HG02973 (cell line): ENCODE data around the gene ADAMTS17.

Source experiments
- ATAC-seq: cut with Tn5 transposase; IDR thresholded peaks from one replicate; pipeline ENCODE4 v1.9.1; 2021; ENCODE audit warnings: moderate library complexity; ENCODE audit not compliant: unreplicated experiment

Gene ADAMTS17

DNA sequence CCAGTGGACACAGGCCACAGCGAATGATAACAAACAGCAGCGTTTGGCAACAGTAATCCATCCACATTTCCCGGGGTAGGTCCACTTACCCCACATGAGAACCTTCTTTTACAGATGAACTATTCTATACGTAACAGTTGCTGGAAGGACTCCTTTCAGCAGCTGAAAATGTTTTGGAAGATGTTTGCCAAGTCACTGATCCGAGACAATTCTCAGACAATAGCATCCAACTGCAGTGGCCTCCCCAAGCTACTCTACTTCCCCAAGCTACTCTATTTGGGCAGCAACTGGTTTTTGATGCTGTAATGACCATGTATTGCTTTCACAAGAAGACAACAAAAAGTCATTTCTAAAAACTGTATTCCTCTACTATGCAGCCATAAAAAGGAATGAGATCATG lies 87.5 kb downstream of the ADAMTS17 start:
- ATAC-seq = no peak

DNA sequence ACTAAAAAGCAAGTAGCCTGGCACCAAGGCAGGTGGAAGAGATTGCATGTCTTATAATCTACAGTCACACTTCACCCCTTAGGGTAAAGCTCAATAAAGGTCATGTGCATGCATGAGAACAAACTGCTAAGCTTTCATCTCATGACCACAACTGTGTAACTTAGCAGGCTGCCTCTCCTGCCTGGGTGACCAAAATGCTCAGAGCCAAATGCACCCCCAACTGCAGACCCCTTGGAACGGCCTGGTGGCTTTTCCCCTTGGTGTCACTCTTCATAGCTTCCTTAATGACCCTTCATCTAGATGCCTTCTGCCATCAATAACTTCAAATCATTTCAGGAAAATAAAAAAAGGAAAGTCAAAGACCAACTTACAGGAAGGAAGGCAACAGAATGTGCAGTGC lies 88.1 kb downstream of the ADAMTS17 start:
- ATAC-seq = no peak

DNA sequence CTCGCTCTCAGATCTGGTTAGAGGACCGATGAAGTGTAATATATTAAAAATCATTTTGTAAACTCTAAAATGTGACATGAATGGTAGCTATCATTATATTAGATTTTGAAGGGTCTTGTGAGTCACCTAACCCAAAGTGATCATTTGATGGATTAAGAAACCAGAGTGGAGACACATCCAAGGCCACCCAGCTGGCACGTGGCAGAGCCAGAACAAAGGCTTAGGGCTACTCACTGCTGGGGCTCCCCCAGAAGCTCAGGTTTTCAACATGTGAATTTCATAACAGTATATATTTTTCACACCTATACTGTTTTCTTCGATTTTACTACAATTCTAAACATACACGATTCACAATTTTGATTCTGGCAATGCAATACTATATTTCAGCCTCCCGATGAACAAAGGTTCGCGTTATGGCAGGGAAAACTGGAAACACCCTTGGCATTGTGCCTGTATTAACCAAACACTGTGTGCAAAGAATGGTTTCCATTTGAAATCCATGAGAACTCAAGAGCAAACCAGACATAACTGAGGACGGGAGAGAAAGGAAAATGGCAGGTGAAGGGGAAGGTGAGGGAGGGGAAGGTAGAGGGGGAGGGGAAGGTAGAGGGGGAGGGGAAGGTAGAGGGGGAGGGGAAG lies 88.9 kb downstream of the ADAMTS17 start:
- no peak for ATAC-seq

DNA sequence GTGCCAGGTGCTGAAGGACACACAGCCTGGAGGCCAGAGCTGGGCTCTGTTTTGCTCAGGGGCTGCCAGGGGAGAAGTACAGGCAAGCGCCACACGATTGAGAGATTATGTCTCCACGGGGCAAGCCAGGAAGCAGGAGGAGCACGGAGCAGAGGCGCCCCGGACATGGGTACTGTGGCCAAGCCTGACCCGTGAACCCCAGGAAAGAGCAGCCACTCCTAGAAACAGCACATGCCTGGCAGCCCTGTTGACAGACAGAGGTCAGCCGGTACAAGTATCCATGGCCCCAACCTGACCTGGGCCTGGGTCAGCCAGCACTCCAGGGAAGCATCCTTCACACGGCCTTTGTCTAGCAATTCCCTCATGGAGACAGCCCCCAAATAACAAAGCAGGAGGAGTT lies 89.4 kb downstream of the ADAMTS17 start:
- no peak for ATAC-seq

DNA sequence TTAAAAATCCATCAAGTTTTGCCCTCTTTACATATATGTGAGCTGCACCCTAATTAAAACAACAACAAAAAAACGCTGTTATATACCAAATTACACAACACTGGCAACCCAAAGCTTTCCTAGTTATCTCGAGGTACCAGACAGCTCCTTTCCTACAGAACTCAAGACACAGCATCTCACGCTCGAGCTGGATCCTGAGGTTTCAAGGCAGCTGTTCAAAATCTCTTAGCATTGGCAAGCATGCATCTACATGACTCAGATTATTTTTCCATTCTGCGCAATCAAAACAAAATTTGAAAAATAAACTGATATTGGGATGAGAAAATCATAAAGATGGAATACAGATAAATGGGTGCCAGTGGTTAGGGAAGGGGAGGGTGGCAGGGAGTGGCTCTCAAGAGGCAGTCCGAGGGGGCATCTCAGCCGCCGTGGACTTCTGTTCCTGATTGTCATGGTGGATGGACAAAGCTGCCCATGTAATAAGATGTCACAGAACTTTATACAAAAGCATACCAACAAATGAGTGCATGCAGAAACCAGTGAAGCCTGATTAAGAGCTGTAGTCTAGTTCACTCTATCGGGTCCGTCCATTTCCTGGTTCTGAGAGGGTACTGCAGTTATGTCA lies 91.5 kb downstream of the ADAMTS17 start:
- ATAC-seq = no peak

DNA sequence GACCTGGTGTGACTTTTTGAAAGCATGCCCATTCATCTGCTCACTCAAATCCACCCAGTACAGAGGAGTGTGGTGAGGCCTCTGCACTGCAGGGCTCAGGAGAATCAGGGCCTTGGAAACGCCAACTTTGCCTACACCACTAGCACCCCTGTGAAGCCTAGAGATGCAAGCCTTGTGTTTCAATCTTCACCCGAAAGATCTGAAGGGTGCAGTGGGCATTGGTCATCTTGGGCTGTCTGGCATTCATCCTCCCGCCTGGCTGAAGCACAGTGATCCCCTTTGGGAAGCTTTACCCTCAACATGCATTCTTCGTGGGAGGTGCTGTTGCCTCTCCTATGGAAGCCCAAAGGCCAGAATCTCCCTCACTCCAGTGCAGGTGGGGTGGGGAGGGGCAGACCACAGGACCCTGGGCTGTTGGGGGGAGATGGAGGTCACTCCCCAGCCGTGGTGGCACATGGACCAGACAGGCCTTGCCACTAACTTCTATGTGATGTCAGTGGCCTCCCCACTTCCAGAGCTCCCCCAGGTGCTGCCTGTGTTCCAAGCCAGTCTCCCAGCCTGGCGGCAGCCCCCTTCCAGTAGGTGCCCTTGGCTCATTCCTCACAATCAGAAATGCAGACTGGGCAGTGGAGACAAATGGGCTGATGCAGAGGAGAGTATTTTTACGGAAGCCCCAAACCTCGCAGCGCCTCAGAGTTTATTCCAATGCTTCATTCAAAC lies 92.5 kb downstream of the ADAMTS17 start:
- no peak for ATAC-seq

DNA sequence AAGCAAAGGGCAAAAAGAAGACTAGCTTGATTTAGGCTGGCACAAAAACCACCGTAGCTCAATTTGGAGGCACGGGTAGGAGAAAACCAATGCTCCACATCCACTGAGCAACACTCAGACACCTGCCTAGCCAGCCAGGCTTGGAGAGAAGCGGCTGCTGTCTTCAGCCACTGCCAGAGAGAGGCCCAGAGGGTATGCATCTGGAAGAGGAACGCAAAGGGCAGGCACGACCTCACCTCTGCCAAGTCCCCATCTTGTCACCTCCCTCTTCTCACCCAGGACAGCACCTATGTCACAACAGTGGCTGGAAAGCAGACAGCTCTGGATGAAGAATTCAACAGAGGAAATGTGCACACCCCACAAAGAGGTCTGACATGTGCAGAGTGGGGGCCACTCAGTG lies 93.5 kb downstream of the ADAMTS17 start:
- ATAC-seq = no peak

DNA sequence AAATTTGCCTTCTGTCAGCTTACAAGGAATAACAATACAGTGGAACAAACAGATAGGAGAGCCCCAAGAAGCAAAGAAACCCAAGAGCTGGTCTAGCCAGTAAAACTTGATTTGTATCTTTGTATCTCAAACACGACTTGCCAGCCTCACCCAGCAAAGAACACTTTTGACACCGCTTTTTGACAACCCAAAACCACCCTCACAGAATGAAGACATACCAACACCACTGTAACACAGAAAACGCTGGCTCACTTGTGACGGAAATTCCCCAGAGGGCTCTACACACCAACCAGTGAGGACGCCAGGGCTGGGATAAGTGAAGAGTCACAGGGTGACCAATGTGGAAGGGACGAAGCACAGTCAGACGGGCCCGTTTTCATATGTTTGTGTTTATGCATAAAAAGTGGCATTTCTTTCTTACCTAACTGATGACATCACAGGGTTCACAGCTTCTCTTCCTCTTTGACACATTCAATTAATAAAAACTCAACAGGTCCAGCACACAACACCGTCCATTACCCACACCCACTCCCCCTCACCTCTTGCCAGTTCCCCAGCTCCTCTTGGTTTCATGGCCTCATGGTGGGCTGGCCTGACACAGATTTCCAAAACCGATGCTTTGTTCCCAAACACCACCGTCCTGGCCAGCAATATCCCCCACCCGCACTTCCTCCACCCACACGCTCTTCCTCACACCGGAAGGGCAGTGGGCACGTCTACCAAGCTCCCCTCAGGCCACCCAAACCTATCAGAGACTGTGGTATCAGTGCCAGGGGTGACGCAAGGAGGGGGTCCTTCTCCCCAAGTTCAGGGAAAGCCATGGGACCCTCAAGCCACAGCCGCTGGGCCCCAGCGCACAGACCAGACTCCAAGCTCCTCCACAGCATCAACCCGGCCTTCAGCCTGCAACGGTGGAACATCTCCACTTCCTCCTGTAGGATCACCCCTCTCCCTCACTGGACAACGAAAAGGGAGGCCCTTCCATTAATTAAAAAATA lies 94.2 kb downstream of the ADAMTS17 start:
- ATAC-seq = no peak

DNA sequence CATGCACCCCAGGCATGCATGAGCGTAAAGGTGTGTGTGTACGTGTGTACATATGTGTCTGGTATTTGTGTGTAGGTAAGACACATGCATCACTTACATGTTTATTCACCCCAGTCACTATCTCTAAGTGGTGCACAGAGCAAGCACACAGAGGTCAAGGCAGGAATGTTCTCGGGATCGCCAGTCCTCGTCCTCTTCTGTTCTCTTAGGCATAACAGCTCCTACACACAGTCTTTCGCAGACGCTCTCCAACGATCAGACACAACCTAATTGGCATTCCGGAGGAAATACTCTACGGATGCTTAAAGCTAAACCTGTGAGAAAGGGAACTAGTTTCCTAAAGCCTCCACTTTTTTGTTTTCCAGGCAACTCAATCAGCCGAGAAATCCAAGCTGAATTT lies 95.9 kb downstream of the ADAMTS17 start:
- ATAC-seq = no peak

DNA sequence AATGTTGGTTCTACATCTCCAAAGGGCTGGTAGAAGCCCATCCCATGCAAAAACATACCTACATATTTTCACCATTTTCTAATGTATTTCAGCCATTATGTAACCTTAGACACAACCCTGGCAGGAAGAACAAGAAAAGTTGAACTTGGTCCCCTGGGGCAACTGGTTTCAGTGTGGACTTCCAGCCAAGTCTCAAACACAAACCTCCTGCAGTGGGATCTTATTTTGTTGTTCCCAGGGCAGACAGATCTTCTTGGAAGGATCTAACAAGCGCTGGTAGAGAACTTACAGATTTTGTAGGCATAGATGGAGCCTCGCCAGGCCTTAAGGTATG lies 96.3 kb downstream of the ADAMTS17 start:
- ATAC-seq = no peak

DNA sequence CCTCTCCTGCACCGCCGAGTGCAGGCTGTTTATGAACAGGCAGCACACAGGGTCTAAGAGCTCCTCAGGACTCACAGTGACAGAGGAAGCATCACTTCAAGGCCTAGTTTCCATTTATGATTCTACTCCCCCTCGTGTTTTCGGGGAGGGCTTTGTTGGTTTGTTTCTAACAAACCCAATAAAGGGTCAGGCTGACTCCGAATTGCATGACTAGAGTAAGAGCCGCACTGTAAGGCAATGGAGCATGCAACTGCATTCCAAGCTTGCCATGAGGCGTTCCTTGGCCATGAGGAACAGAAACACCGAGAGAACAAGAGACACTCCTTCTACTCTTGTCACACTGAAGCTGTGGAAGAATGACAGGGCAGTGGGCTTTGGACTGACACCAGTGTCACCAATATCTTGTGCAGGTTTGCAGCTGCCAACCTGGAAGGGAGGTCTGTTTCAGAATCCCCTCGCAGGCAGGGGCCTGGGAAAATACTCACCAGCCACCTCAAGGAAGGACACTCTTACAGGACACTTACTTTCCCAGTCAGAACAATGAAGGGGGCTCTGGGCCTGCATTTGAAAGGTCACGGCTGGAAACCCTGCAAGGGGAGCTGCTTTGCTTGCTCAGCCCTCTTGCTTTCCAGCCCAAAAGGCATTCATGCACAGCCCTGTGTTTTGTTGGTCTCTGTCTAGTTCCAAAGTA lies 96.8 kb downstream of the ADAMTS17 start:
- ATAC-seq = no peak

DNA sequence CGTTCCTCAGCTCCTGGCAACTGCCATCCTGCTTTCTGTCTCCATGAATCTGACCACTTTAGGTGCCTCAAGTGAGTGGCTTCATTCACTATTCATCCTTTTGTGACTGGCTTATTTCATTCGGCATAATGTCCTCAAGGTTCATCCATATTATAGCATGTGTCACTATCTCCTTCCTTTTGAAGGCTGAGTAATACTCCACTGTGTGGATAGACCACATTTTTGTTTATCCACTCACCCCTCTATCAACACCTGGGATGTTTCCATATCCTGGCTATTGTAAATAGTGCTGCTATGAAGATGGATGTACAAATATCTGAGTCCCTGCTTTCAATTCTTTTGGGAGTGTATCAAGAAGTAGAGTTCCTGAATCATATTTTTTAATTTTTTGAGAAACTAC lies 98.8 kb downstream of the ADAMTS17 start:
- no peak for ATAC-seq

DNA sequence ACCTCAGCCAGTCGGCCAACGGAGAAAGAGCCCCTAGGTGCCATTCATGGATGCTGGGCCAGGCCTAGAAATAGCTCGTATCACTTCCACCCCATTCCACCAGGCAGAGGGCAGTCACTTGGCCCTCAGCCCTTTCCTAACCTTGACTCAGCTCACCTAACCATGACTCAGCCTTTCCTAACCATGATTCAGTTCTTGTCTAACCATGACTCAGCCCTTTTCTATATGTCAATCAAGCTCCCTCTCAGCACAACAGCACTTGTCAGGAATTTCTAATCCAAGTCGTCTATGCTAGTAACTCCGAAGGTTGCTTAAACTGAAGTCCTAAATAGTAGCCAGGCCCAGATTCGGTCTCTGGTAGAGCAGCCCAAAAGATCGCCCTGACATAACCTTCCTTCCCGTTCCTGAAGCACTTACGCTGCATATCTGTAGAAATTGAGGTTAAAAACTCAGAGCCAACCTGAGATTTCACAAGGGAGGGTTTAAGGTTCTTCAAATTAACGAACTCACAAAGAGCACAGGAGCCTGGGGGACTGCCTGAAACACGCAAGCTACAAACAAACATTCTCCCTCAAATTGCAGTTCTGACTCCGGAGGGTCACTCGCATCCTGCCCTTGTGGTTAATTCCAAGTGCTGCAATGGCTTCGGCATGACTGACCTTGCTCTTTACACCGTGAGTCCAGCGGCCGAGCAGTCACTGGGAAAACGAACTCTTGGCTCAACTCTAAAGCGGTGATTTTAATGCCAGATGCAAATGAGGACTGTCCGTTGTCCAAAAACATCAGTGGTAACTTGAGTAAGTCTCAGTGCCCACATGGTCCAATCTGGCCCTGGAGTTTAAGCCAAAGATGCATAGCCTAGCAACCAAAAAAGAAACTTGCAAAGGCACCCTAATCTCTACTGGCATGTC lies 99.9 kb downstream of the ADAMTS17 start:
- no peak for ATAC-seq

DNA sequence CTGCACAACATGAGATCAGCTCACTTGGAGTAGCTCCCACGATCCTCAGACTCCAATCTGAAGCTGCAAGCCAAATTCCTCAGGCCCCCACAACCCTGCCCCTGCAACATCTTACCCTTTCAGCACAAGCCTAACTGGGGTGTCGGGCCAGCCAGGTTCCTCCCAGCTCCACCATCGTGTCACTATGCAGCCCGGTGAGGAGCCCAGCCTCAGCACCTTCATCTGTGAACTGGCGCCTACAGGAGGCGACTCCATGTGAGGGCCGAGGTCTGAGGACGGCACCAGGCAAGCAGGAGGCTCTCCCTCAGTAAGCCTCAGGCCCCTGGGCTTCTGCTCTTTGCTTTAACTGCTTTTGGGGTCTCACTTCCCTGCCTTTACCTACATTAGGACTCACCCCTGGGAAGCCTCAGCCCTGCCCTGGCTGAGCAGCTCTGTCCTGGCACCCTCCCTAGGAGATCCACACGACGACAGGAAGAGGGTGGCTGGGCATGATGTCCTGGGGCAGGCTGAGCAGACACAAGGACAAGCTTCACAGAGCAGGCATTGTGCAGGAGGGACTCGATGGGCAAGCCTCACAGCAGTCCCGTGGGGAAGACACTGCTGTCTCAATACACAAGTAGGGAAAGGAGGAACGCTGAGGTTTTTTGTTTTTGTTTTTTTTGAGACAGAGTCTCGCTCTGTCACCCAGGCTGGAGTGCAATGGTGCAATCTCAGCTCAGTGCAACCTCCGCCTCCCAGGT lies 104.6 kb downstream of the ADAMTS17 start:
- ATAC-seq = no peak

DNA sequence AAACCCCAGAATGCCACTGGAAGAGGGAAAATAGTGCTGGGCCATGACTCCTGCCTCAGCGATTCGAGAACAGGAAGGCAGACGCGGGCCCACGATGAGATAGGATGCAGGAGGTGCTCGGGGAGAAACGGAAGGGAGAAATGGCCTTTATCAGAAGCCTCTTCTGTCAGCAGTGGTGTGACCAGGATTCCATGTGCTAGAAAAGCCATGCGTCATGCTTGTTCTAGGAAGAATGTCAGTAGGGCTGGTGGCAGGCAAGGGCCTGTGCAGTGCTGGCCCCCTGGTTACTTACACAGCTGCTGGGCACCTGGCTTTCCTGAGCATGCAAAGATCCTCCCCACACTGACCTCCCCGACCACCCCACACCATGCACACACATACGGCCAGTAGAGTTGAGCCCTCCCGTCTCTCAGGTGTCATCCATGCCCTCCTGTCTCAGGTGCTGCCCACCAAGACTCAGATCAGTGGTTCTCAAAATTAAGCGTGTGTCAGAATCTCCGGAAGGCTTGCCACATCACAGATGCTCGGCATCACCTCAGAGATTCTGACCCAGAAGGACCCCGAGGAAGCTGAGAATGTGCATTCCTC lies 106.7 kb downstream of the ADAMTS17 start:
- no peak for ATAC-seq

DNA sequence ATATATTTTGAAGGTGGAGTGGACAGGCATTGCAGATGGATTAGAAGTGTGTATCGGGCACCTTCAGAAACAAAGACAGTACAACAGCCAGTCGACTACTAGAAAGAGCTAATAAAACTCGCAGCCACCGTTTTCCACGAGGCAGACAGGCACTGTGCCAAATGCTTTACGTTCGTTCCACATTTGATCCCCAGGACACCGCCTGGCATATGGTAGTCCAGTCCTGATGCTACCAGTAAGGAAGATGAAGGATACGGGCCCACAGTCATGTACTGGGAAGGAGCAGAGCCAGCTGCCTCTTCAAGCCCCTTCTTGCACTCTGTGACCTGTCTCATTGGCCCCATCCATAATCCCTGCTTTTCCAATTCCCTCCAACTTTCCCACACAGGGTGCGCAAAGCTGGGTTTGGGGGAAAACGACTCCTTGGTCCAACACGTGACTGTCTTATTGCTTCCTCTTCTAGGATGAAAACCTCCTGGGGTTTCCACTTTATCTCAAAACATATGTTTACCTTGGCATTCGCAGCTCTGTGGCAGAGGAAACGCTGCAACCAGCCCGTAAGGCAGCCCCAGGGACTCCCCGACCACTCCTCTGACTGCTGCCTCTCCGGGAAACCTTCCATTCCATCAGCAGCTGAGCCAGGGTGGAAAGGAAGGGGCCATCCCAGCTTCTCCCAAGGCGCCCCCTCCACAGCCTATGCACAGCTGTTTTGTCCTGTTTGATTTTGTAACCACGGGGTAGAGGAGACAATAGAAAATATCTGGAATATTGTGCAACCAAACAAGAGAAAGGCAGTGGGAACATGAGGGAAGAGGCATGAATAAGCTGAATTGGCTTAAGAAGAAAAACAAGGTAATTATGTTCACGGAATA lies 107.4 kb downstream of the ADAMTS17 start:
- no peak for ATAC-seq

DNA sequence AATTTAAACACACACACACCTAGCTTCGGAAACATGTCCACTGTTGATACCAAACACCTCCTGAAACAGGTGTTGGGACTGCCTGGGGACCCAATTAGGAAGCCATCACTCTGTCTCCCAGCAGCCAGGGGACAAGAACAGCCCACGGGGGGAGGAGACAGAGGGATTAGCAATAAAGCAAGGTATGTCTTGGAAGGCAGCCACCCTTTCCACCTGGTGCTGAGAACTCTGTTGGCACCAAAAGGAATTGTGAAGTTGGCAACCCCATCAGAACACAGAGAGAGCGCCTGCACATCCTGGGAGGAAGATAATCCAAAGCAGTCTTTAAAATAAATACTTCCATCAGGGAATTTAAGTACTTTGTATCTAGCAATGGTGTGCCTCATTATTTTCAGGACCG lies 111.0 kb downstream of the ADAMTS17 start:
- ATAC-seq = no peak
